A549 (cell line): Measurements from ENCODE around the gene IFITM1.

Experiments
- CBX2 ChIP-seq: fragments of 200-600 bp; sonication (generic); IDR thresholded peaks from 2 replicates; pipeline ENCODE4 v1.6.1; 2016; ENCODE audit warnings: low read depth, mild to moderate bottlenecking, borderline replicate concordance
- CTCF ChIP-seq: fragments of >200 bp; sonication (Bioruptor Twin); formaldehyde crosslinking; IDR thresholded peaks from 3 replicates; pipeline ENCODE4 v1.5.1; 2016
- POLR2A ChIP-seq: IDR thresholded peaks from 2 replicates; pipeline ENCODE4 v1.6.1; 2012; ENCODE audit warnings: mild to moderate bottlenecking, low read length
- USF2 ChIP-seq: fragments of 450-650 bp; IDR thresholded peaks from 2 replicates; pipeline ENCODE4 v1.6.1; 2014; ENCODE audit warnings: antibody characterized with exemption
- TF ChIP-seq, protein P1 (sequence below): IDR thresholded peaks from 2 replicates; pipeline ENCODE4 v1.6.1; 2012

- TF ChIP-seq, protein P1, sequence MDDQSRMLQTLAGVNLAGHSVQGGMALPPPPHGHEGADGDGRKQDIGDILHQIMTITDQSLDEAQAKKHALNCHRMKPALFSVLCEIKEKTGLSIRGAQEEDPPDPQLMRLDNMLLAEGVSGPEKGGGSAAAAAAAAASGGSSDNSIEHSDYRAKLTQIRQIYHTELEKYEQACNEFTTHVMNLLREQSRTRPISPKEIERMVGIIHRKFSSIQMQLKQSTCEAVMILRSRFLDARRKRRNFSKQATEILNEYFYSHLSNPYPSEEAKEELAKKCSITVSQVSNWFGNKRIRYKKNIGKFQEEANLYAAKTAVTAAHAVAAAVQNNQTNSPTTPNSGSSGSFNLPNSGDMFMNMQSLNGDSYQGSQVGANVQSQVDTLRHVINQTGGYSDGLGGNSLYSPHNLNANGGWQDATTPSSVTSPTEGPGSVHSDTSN, result no peak
- TF ChIP-seq USF2 (no peak), CTCF (no peak), POLR2A (no peak), CBX2 (no peak)
Observed at GRCh38 chr11:269146-269890, 44.5 kb upstream of the IFITM1 start.
